ENCODE data around the gene CD276. TPM values are rescaled to one million over a fixed set of nuclear protein-coding genes. Genes with fewer than 3 reads are reported as not detected.

The CD276 gene
- total RNA-seq, 2 experiments from 2014 or later, result not detected

- DNase-seq, result no peak
- Mint-ChIP-seq H3K27me3 (peaks cover 53% of the 10 kb centered on the region), H3K9me3 (no peaks in the 10 kb centered on the region), H3K36me3 (ENCODE audit: low read depth) (no peaks in the 10 kb centered on the region), H3K4me3 (no peak overlapping the region), H3K27ac (no peak overlapping the region), H3K4me1 (ENCODE audit: low read depth) (peaks cover 21% of the 10 kb centered on the region)
- CTCF ChIA-PET, result interaction anchor here (1.5 kb wide), 1 partner anchor 17 kb away, joined by 5 read pairs; no protein-coding TSS in a partner anchor
- ATAC-seq (ENCODE audit: poor library complexity), result no peak
- no peak overlapping the region for H3K4me3 ChIP-seq (ENCODE audit: low read length)
- peaks cover 26% of the 10 kb centered on the region for H3K4me1 ChIP-seq (ENCODE audit: insufficient read depth, low read length)
- no peak overlapping the region for H3K27ac ChIP-seq (ENCODE audit: low read depth in 1 of 2, low read length in 2 of 2)
- intact Hi-C loops (cut with DNase I, micrococcal nuclease), result no loop called here
- TF ChIP-seq CTCF (IDR thresholded peaks at IDR 0.05), result no peak
- H3K27me3 ChIP-seq (ENCODE audit: control insufficient read depth in 1 of 2, insufficient read depth in 2 of 2, low read length in 2 of 2), result peaks cover 9 to 35% of the 10 kb centered on the region in 2 experiments
- no peaks in the 10 kb centered on the region for H3K9me3 ChIP-seq (ENCODE audit: control insufficient read depth in 1 of 2, insufficient read depth in 1 of 2, low read length in 2 of 2)
- H3K36me3 ChIP-seq (ENCODE audit: insufficient read depth, low read length), result no peaks in the 10 kb centered on the region
- POLR2A ChIA-PET, result no interaction called here
Observed at GRCh38 chr15:73694419-73694818, 10.2 kb downstream of the CD276 start.

GRCh38 chr15:73695773-73696640, 11.8 kb downstream of the CD276 start:
- no peaks in the 10 kb centered on the region for H3K9me3 Mint-ChIP-seq
- no peak overlapping the region for H3K27ac Mint-ChIP-seq
- peaks cover 61% of the 10 kb centered on the region for H3K27me3 Mint-ChIP-seq
- ATAC-seq (ENCODE audit: poor library complexity) (no peak), DNase-seq (no peak)
- intact Hi-C loops (cut with DNase I, micrococcal nuclease), result loop anchor here in 1 of 2 experiments (5.0 kb wide), 1 partner anchor 899 kb away; no protein-coding TSS in a partner anchor
- Histone ChIP-seq H3K4me3 (ENCODE audit: low read length) (no peak overlapping the region), H3K36me3 (ENCODE audit: insufficient read depth, low read length) (no peaks in the 10 kb centered on the region), H3K9me3 (ENCODE audit: control insufficient read depth in 1 of 2, insufficient read depth in 1 of 2, low read length in 2 of 2) (no peaks in the 10 kb centered on the region), H3K27me3 (ENCODE audit: control insufficient read depth in 1 of 2, insufficient read depth in 2 of 2, low read length in 2 of 2) (peaks cover 12 to 42% of the 10 kb centered on the region in 2 experiments), H3K4me1 (ENCODE audit: insufficient read depth, low read length) (peaks cover 26% of the 10 kb centered on the region), H3K27ac (ENCODE audit: low read depth in 1 of 2, low read length in 2 of 2) (no peak overlapping the region)
- no peak overlapping the region for H3K4me3 Mint-ChIP-seq
- TF ChIP-seq CTCF (IDR thresholded peaks at IDR 0.05), result no peak
- H3K4me1 Mint-ChIP-seq (ENCODE audit: low read depth), result peaks cover 26% of the 10 kb centered on the region
- POLR2A ChIA-PET, result no interaction called here
- H3K36me3 Mint-ChIP-seq (ENCODE audit: low read depth), result no peaks in the 10 kb centered on the region
- CTCF ChIA-PET, result interaction anchor here (0.8 to 5.2 kb wide), 2 partner anchors 18 to 60 kb away, joined by 4 to 67 read pairs; no protein-coding TSS in a partner anchor

GRCh38 chr15:73696641-73697001, 12.4 kb downstream of the CD276 start:
- Mint-ChIP-seq H3K4me1 (ENCODE audit: low read depth) (peaks cover 26% of the 10 kb centered on the region), H3K9me3 (no peaks in the 10 kb centered on the region), H3K36me3 (ENCODE audit: low read depth) (no peaks in the 10 kb centered on the region), H3K27ac (peak overlapping the region; percentile 10), H3K4me3 (peak overlapping the region; percentile 34), H3K27me3 (peaks cover 61% of the 10 kb centered on the region)
- Histone ChIP-seq H3K4me3 (ENCODE audit: low read length) (no peak overlapping the region), H3K4me1 (ENCODE audit: insufficient read depth, low read length) (peaks cover 26% of the 10 kb centered on the region), H3K27me3 (ENCODE audit: control insufficient read depth in 1 of 2, insufficient read depth in 2 of 2, low read length in 2 of 2) (peaks cover 12 to 42% of the 10 kb centered on the region in 2 experiments), H3K36me3 (ENCODE audit: insufficient read depth, low read length) (no peaks in the 10 kb centered on the region), H3K27ac (ENCODE audit: low read depth in 1 of 2, low read length in 2 of 2) (no peak overlapping the region), H3K9me3 (ENCODE audit: control insufficient read depth in 1 of 2, insufficient read depth in 1 of 2, low read length in 2 of 2) (no peaks in the 10 kb centered on the region)
- ATAC-seq (ENCODE audit: poor library complexity), result no peak
- intact Hi-C loops (cut with DNase I, micrococcal nuclease), result loop anchor here in 1 of 2 experiments (5.0 kb wide), 1 partner anchor 899 kb away; no protein-coding TSS in a partner anchor
- no peak for TF ChIP-seq CTCF (IDR thresholded peaks at IDR 0.05)
- CTCF ChIA-PET, result interaction anchor here (0.6 to 5.2 kb wide), 3 partner anchors 19 to 68 kb away, joined by 3 to 67 read pairs (median 4); no protein-coding TSS in a partner anchor
- POLR2A ChIA-PET, result interaction anchor here (0.6 to 0.8 kb wide), 2 partner anchors 19 to 1321 kb away, joined by 3 read pairs; partner anchors contain the start of gene HEXA
- no peak for DNase-seq

All from CD4-positive, alpha-beta T cell (primary cell).